ENCODE data around the gene IP6K3.

The IP6K3 gene

GRCh38 chr6:33789550-33789895, 42.8 kb upstream of the IP6K3 start:
- TF ChIP-seq FOXP2 (optimal IDR thresholded peaks at IDR 0.05; ENCODE audit: borderline replicate concordance, extremely low read depth, extremely low read length, insufficient read depth): no peak

GRCh38 chr6:33788694-33789549, 42.2 kb upstream of the IP6K3 start, which contains the start of gene LEMD2:
LEMD2 (minus strand) TSS chr6:33789130; CDS start chr6:33789116, 14 bp downstream.
- TF ChIP-seq POLR2AphosphoS5 (IDR thresholded peaks at IDR 0.05; ENCODE audit: low read depth, low read length) (peak; percentile 75; the same call in 1 of the 2 replicates), FOXP2 (optimal IDR thresholded peaks at IDR 0.05; ENCODE audit: borderline replicate concordance, extremely low read depth, extremely low read length, insufficient read depth) (peak; percentile 89), REST (IDR thresholded peaks at IDR 0.05; ENCODE audit: insufficient read depth in 1 of 2, low read depth in 2 of 2, low read length in 2 of 2) (peak; percentile 21 to 29; a peak in 1 of 4 replicates), SIN3A (IDR thresholded peaks at IDR 0.05; ENCODE audit: borderline replicate concordance, insufficient read depth, low read length) (peak; percentile 28; the same call in 1 of the 2 replicates), TAF1 (IDR thresholded peaks at IDR 0.05; ENCODE audit: borderline replicate concordance, insufficient read depth, low read length) (peak; percentile 89)

- TF ChIP-seq REST (IDR thresholded peaks at IDR 0.05; ENCODE audit: insufficient read depth in 1 of 2, low read depth in 2 of 2, low read length in 2 of 2): peak in 1 of 2 experiments; percentile 30; a peak in 1 of 4 replicates
- TF ChIP-seq POLR2AphosphoS5 (IDR thresholded peaks at IDR 0.05; ENCODE audit: low read depth, low read length): peak; percentile 57
- TF ChIP-seq FOXP2 (optimal IDR thresholded peaks at IDR 0.05; ENCODE audit: borderline replicate concordance, extremely low read depth, extremely low read length, insufficient read depth): peak; percentile 38
- no peak for TF ChIP-seq TAF1 (IDR thresholded peaks at IDR 0.05; ENCODE audit: borderline replicate concordance, insufficient read depth, low read length)
- peak; percentile 67; the same call in 1 of the 2 replicates for TF ChIP-seq SIN3A (IDR thresholded peaks at IDR 0.05; ENCODE audit: borderline replicate concordance, insufficient read depth, low read length)
Measured at GRCh38 chr6:33787954-33788693, 41.4 kb upstream of the IP6K3 start.

GRCh38 chr6:33787346-33787953, 40.7 kb upstream of the IP6K3 start:
- TF ChIP-seq SIN3A (IDR thresholded peaks at IDR 0.05; ENCODE audit: borderline replicate concordance, insufficient read depth, low read length) (no peak), TAF1 (IDR thresholded peaks at IDR 0.05; ENCODE audit: borderline replicate concordance, insufficient read depth, low read length) (peak; percentile 25; the same call in 1 of the 2 replicates)

- no peak for TF ChIP-seq TAF1 (IDR thresholded peaks at IDR 0.05; ENCODE audit: borderline replicate concordance, insufficient read depth, low read length)
- no peak for TF ChIP-seq REST (IDR thresholded peaks at IDR 0.05; ENCODE audit: insufficient read depth in 1 of 2, low read depth in 2 of 2, low read length in 2 of 2)
- TF ChIP-seq POLR2AphosphoS5 (IDR thresholded peaks at IDR 0.05; ENCODE audit: low read depth, low read length): no peak
- no peak for TF ChIP-seq SIN3A (IDR thresholded peaks at IDR 0.05; ENCODE audit: borderline replicate concordance, insufficient read depth, low read length)
- no peak for TF ChIP-seq FOXP2 (optimal IDR thresholded peaks at IDR 0.05; ENCODE audit: borderline replicate concordance, extremely low read depth, extremely low read length, insufficient read depth)
Measured at GRCh38 chr6:33786736-33787135, 40.0 kb upstream of the IP6K3 start.

Data from PFSK-1 (cell line).